SK-N-SH (cell line): Measurements from ENCODE around the gene FBXO30. TPM values are rescaled to one million over a fixed set of nuclear protein-coding genes. Genes with fewer than 3 reads are reported as not detected.

Experiments
- CTCF ChIA-PET: fragments of 300-600, 350-600 bp; formaldehyde crosslinking; extraction: SDS; loops from one replicate; lab custom pipeline; 2021; lab: Yijun Ruan, JAX
- POLR2A ChIA-PET: fragments of 350-600 bp; sonication (Branson Sonifier 250); formaldehyde crosslinking; extraction: SDS; loops from one replicate; lab custom pipeline; 2020; ENCODE audit warnings: antibody characterized with exemption, inconsistent platforms; lab: Yijun Ruan, JAX
- DNase-seq: peaks from one replicate; pipeline ENCODE4 v3.0.0; 2012
- H2AFZ ChIP-seq: fragments of 200-600 bp; sonication (generic); 2 replicates; pipeline ENCODE4 v1.8.1; 2016; ENCODE audit warnings: antibody characterized with exemption, mild to moderate bottlenecking, low read depth
- H3F3A ChIP-seq: fragments of 200-600 bp; sonication (generic); replicated peaks from 2 replicates; pipeline ENCODE3; 2016; ENCODE audit warnings: antibody characterized with exemption, mild to moderate bottlenecking; ENCODE audit not compliant: insufficient read depth
- H3K27ac ChIP-seq, 2 experiments: fragments of 200-500 bp in 1 of 2; fragments of 200-600 bp in 1 of 2; sonication (Bioruptor generic) in 1 of 2; sonication (generic), shearing (Covaris generic) in 1 of 2; 2 replicates each; pipeline versions ENCODE4 v1.5.1 to v1.6.1; 2014 to 2016; ENCODE audit warnings: low read depth in 2 of 2, inconsistent platforms in 1 of 2, low read length in 1 of 2, mild to moderate bottlenecking in 1 of 2, mixed read lengths in 1 of 2
- H3K27me3 ChIP-seq: fragments of 200-600 bp; sonication (generic), shearing (Covaris generic); 2 replicates; pipeline ENCODE4 v1.6.1; 2016; ENCODE audit warnings: mixed run types; ENCODE audit not compliant: insufficient read depth
- H3K36me3 ChIP-seq, 2 experiments: fragments of 200-500 bp in 1 of 2; fragments of 200-600 bp in 1 of 2; sonication (Bioruptor generic) in 1 of 2; sonication (generic) in 1 of 2; replicated peaks in 1 of 2; 2 replicates each; pipeline versions ENCODE3 to v1.5.1; 2014 to 2016; ENCODE audit warnings: low read length in 1 of 2, mild to moderate bottlenecking in 1 of 2; ENCODE audit not compliant: insufficient read depth in 2 of 2, control insufficient read depth in 1 of 2
- H3K4me1 ChIP-seq, 2 experiments: fragments of 200-500 bp in 1 of 2; fragments of 200-600 bp in 1 of 2; sonication (Bioruptor generic) in 1 of 2; sonication (generic), shearing (Covaris generic) in 1 of 2; 2 replicates each; pipeline versions ENCODE4 v1.5.1 to v1.6.1; 2014 to 2016; ENCODE audit warnings: low read depth in 1 of 2, low read length in 1 of 2, mixed run types in 1 of 2; ENCODE audit not compliant: insufficient read depth in 2 of 2, control insufficient read depth in 1 of 2
- H3K4me2 ChIP-seq: fragments of 200-600 bp; sonication (generic), shearing (Covaris generic); 2 replicates; pipeline ENCODE4 v1.6.1; 2017; ENCODE audit warnings: mixed run types
- H3K4me3 ChIP-seq, 2 experiments: fragments of 200-500 bp in 1 of 2; fragments of 200-600 bp in 1 of 2; sonication (Bioruptor generic) in 1 of 2; sonication (generic), shearing (Covaris generic) in 1 of 2; 2 replicates each; pipeline versions ENCODE4 v1.5.1 to v1.8.1; 2014 to 2016; ENCODE audit warnings: low read depth in 2 of 2, inconsistent platforms in 1 of 2, low read length in 1 of 2, mild to moderate bottlenecking in 1 of 2, mixed read lengths in 1 of 2, moderate library complexity in 1 of 2
- H3K79me2 ChIP-seq: fragments of 200-600 bp; sonication (generic); 2 replicates; pipeline ENCODE4 v1.8.1; 2017; ENCODE audit warnings: mild to moderate bottlenecking; ENCODE audit not compliant: insufficient read depth
- H3K9ac ChIP-seq: fragments of 200-600 bp; sonication (generic); 2 replicates; pipeline ENCODE4 v1.6.1; 2017; ENCODE audit warnings: mixed run types
- H3K9me2 ChIP-seq: fragments of 200-600 bp; sonication (generic); 2 replicates; pipeline ENCODE4 v1.6.1; 2017; ENCODE audit warnings: mixed run types
- H3K9me3 ChIP-seq: fragments of 200-600 bp; sonication (generic); 2 replicates; pipeline ENCODE4 v1.6.1; 2017; ENCODE audit warnings: mixed run types, mild to moderate bottlenecking, moderate library complexity
- H4K20me1 ChIP-seq: fragments of 200-600 bp; sonication (generic); 2 replicates; pipeline ENCODE4 v1.6.1; 2017; ENCODE audit warnings: mild to moderate bottlenecking, mixed run types; ENCODE audit not compliant: insufficient read depth
- CHD2 ChIP-seq: fragments of 150-350 bp; IDR thresholded peaks from 2 replicates; pipeline ENCODE4 v1.6.1; 2018; ENCODE audit warnings: low read length; ENCODE audit not compliant: partially characterized antibody
- CTCF ChIP-seq: fragments of 200-600 bp; sonication (generic); IDR thresholded peaks from 2 replicates; pipeline ENCODE4 v1.6.1; 2017; ENCODE audit warnings: antibody characterized with exemption, mild to moderate bottlenecking, moderate library complexity
- ELF1 ChIP-seq: IDR thresholded peaks from 2 replicates; pipeline ENCODE4 v1.4.0; 2012
- FOXJ3 ChIP-seq: sonication (generic); formaldehyde crosslinking; IDR thresholded peaks from 2 replicates; pipeline ENCODE4 v1.5.1; 2020; ENCODE audit warnings: mild to moderate bottlenecking, missing genetic modification reagents
- FOXM1 ChIP-seq: IDR thresholded peaks from 2 replicates; pipeline ENCODE4 v1.4.0; 2012; ENCODE audit warnings: low read depth, mild to moderate bottlenecking
- GABPA ChIP-seq: IDR thresholded peaks from 2 replicates; pipeline ENCODE4 v1.4.0; 2012; ENCODE audit warnings: low read depth, mild to moderate bottlenecking
- GATA2 ChIP-seq: sonication (generic); formaldehyde crosslinking; IDR thresholded peaks from 2 replicates; pipeline ENCODE4 v1.5.0; 2020; ENCODE audit warnings: mild to moderate bottlenecking, missing genetic modification reagents
- JUND ChIP-seq: IDR thresholded peaks from 2 replicates; pipeline ENCODE4 v1.4.0; 2012
- MAX ChIP-seq: IDR thresholded peaks from 2 replicates; pipeline ENCODE4 v1.4.0; 2012; ENCODE audit warnings: low read depth
- MEF2A ChIP-seq: IDR thresholded peaks from 2 replicates; pipeline ENCODE4 v1.4.0; 2012; ENCODE audit warnings: low read depth, borderline replicate concordance
- MXI1 ChIP-seq: IDR thresholded peaks from 2 replicates; pipeline ENCODE4 v1.6.1; 2012; ENCODE audit warnings: mild to moderate bottlenecking, low read depth, low read length, improper control_type of control experiment
- NFIC ChIP-seq: IDR thresholded peaks from 2 replicates; pipeline ENCODE4 v1.4.0; 2012; ENCODE audit warnings: borderline replicate concordance
- NRF1 ChIP-seq: IDR thresholded peaks from 2 replicates; pipeline ENCODE4 v1.6.1; 2012; ENCODE audit warnings: low read depth, mild to moderate bottlenecking, low read length
- PBX3 ChIP-seq: IDR thresholded peaks from 2 replicates; pipeline ENCODE4; 2012
- POLR2AphosphoS5 ChIP-seq: IDR thresholded peaks from 2 replicates; pipeline ENCODE4 v1.6.1; 2012; ENCODE audit warnings: low read depth, low read length
- REST ChIP-seq: IDR thresholded peaks from 2 replicates; pipeline ENCODE4 v1.6.1; 2012; ENCODE audit warnings: mild to moderate bottlenecking, low read depth, low read length, moderate library complexity
- TAF1 ChIP-seq: IDR thresholded peaks from 2 replicates; pipeline ENCODE4 v1.6.1; 2012; ENCODE audit warnings: low read depth, mild to moderate bottlenecking, low read length, moderate library complexity, borderline replicate concordance
- TEAD4 ChIP-seq: IDR thresholded peaks from 2 replicates; pipeline ENCODE4 v1.4.0; 2012; ENCODE audit warnings: mild to moderate bottlenecking, borderline replicate concordance; ENCODE audit not compliant: insufficient read depth
- USF1 ChIP-seq: IDR thresholded peaks from 2 replicates; pipeline ENCODE4 v1.4.0; 2012; ENCODE audit warnings: low read depth, borderline replicate concordance
- USF2 ChIP-seq: fragments of 150-350 bp; IDR thresholded peaks from 2 replicates; pipeline ENCODE4 v1.6.1; 2017; ENCODE audit warnings: antibody characterized with exemption, low read length, low read depth, borderline replicate concordance
- ZBTB33 ChIP-seq: IDR thresholded peaks from 2 replicates; pipeline ENCODE4 v1.4.0; 2012; ENCODE audit warnings: low read depth, borderline replicate concordance
- WGBS: methylation state at CpG from one replicate; pipeline ENCODE4 v1.1.6; 2017; ENCODE audit warnings: low lambda C conversion rate; 5-methylcytosine and 5-hydroxymethylcytosine counted together
- polyA plus RNA-seq, 3 experiments: library from polyadenylated mRNA; depleted of rRNA; stranded (reverse); fragments of >200 nt; gene quantifications; 2 replicates each; pipeline ENCODE4 v1.2.3, GENCODE V29; 2012

The FBXO30 gene
- polyA plus RNA-seq (2012; rRNA removed): 1.7 and 2.4 TPM in 2 replicates
- polyA plus RNA-seq (2012; cell fraction: cytosol; rRNA removed): 2.8 and 3.1 TPM in 2 replicates
- 1.2 and 3.2 TPM in 2 replicates for polyA plus RNA-seq (2012; cell fraction: nucleus; rRNA removed)

- 0% methylated on average over 10 of the region's 88 CpGs for WGBS
- peak; percentile 95 for DNase-seq
- POLR2A ChIA-PET: interaction anchor here (0.6 to 4.8 kb wide), 5 partner anchors 9 to 1473 kb away, joined by 3 to 57 read pairs (median 3); partner anchors contain the start of genes EPM2A and SHPRH
- TF ChIP-seq MEF2A (no peak), TEAD4 (no peak), JUND (no peak), CHD2 (peak; percentile 34), MXI1 (peak; percentile 74), USF2 (no peak), REST (0 out of 2 replicates have a peak, but pooled peaks have one; percentile 46), CTCF (no peak), TAF1 (peak; percentile 69; the same call in 1 of the 2 replicates), ELF1 (no peak), GATA2 (CRISPR knock-in tag) (no peak), USF1 (no peak), POLR2AphosphoS5 (peak; percentile 92), NRF1 (0 out of 2 replicates have a peak, but pooled peaks have one; percentile 26), FOXM1 (no peak), GABPA (no peak), ZBTB33 (no peak), FOXJ3 (CRISPR knock-in tag) (no peak), NFIC (no peak), PBX3 (no peak), MAX (no peak)
Measured at GRCh38 chr6:145814501-145815308, at the start of gene FBXO30. TSS of gene FBXO30 (minus strand) at chr6:145814795. CDS start at chr6:145806405, 8,390 bp downstream.

More at GRCh38 chr6:145814501-145815308, at the start of gene FBXO30:
- Histone ChIP-seq H3F3A (peaks cover 13% of the 10 kb centered on the region), H3K79me2 (peaks cover 53% of the 10 kb centered on the region), H3K9me3 (no peaks in the 10 kb centered on the region), H3K4me3 (peak within 1 kb of the TSS; percentile 82 to 88), H3K27ac (peak within 1 kb of the TSS; percentile 83 to 97), H3K9me2 (no peaks in the 10 kb centered on the region), H2AFZ (peak within 1 kb of the TSS; percentile 97), H3K4me1 (peaks cover 8 to 18% of the 10 kb centered on the region in 2 experiments; a peak in 3 of 4 replicates), H3K27me3 (no peaks in the 10 kb centered on the region), H4K20me1 (peaks cover 33% of the 10 kb centered on the region), H3K9ac (peak within 1 kb of the TSS; percentile 88), H3K4me2 (peak within 1 kb of the TSS; percentile 93), H3K36me3 (no peaks in the 10 kb centered on the region)
- CTCF ChIA-PET: interaction anchor here (0.6 to 1.5 kb wide), 11 partner anchors 12 to 227 kb away, joined by 3 to 6 read pairs (median 3); partner anchors contain the start of gene EPM2A
